HUDEP-2 (cell line): Measurements from ENCODE around the gene TCN1.
"Not testable (repeated sequence)": the region's sequence is repeated elsewhere in the genome, so short reads cannot be mapped to it uniquely, and the experiment has no call there.

Experiments used
- DNase-seq, 76 experiments: peaks; one replicate each; lab custom pipeline; 2025; ENCODE audit not compliant: unreplicated experiment in 76 of 76; lab: John Stamatoyannopoulos, UW

TCN1 gene

DNA sequence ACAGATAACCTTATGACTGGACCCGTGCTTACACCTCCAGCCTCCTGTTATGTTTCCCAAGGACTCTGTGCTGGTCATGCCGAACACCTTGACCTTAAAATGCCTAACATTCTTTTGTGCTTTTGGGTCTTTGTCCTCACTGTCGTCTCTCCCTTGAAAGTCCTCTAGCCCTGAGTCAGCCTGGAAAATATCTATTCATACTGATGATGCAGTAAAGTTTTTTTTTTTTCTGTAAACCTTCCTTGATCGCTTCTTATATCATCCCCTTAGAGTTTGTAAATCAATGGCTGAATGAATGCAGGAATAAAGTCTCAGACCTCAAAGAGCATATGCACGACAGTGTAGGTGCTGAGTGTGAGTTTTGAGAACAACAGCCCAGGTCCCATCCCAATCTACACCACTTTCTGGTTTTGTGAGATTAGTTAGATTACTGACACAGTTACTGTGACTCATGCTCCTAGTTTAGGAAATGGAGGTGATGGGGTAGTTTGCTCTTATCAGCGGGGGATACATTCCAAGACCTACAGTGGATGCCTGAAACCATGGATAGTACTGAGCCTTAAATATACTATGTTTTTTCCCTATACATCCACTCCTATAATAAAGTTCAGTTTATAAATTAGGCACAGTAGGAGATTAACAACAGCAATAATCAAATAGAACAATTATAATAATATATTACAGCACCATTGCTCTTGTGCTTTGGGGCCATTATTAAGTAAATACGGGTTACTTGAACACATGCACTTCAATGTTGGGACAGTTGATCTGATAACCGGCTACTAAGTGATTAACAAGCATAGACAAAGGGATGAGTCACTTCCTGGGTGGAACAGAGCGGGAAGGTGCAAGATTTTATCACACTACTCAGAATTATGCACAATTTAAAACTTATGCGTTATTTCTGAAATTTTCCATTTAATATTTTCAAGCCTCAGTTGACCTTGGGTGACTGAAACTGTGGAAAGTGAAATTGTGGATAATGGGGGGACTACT, 8.6 kb downstream of the TCN1 start:
- DNase-seq, result peak in 54 of 76 experiments; percentile 4 to 89 (median 66)

DNA sequence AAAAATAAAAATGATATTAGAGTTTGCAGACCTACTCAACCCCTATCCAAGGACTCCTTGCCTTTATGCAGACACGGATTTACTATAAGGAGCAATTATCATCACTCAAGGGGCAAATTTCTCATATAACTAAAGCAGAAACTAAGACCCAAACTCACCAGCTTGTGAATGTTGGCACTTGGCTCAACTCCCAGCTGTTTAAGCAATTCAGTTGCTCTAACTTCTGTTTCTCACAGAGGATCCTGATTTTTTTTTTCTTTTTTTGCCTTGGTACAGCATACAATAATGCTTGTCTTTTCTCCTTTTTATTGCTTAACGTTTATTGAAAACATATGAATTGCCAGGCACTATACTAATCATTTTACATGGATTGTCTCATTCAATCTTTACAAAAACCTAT, 11.4 kb downstream of the TCN1 start:
- no peak for DNase-seq

DNA sequence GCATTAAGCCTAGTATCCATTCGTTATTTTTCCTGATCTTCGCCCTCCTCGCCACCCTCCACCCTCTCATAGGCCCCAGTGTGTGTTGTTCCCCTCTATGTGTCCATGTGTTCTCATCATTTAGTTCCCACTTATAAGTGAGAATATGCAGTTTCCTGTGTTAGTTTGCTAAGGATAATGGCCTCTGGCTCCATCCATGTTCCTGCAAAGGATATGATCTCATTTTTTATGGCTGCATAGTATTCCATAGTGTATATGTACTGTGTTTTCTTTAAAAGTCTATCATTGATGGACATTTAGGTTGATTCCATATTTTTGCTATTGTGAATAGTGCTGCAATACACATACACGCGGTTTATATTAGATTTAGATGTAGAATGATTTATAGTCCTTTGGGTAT, 14.9 kb downstream of the TCN1 start:
- DNase-seq, result not testable (repeated sequence)

DNA sequence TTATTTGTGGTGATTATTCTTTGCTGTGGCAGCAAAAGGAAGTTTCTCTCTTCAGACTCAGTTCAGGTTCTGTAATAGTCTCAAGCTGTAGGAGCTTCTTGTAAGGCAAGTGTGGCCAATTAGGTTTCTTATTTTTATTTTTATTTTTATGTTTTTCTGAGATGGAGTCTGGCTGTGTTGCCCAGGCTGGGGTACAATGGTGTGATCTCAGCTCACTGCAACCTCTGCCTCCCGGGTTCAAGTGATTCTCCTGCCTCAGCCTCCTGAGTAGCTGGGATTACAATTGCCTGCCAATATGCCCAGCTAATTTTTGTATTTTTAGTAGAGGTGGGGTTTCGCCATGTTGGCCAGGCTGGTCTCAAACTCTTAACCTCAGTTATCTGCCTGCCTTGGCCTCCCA, 16.7 kb downstream of the TCN1 start:
- DNase-seq, result not testable (repeated sequence)

DNA sequence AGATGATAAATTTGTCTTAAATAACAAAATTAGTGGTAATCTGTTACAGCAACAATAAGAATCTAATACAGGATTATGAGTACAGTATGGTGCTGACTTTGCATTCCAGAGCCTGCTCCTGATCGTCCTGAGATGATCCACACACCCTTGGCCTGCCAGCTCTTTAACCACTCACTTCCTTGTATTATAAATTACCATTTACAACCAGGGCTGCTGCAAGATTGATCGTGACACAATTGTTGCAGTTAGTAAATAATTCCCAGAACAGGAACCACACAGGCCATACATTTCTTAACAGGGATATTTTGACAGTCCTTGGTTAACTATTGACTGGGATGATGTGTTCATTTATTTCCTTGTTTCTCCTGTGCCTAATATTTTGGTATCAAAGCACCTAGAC, 17.2 kb downstream of the TCN1 start:
- DNase-seq, result no peak

DNA sequence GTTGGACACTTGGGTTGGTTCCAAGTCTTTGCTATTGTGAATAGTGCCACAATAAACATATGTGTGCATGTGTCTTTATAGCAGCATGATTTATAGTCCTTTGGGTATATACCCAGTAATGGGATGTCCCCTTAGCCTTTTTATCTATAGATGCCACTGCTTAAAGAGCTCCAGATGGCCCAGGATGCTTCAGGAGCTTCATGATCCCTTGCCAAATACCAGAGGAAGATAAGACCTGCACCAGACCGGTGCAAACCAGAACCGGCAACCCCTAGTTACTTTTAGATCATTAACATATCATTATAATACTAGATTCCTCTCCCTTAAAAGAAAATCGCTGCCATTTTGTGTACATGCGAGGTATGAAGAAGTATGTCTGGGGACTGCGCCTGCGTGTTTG, 17.8 kb downstream of the TCN1 start:
- DNase-seq, result peak in 1 of 76 experiments; percentile 41

DNA sequence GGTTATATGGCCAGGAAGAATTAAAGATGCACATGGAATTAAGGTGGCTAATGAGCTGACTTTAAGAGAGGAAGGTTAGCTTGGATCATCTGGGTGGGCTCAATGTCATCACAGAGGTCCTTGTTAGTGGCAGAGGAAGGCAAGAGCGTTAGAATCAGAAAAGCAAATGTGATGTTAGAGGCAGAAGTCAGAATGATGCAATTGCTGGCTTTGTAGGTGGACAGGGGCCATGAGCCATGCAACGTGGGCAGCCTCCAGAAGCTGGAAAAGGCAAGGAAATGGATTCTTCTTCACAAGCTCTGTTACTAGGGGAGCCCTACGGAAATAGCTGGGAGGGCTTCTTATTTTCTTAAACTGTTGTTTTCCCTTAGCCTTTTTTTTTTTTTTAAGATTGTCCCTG, 18.7 kb downstream of the TCN1 start:
- no peak for DNase-seq

DNA sequence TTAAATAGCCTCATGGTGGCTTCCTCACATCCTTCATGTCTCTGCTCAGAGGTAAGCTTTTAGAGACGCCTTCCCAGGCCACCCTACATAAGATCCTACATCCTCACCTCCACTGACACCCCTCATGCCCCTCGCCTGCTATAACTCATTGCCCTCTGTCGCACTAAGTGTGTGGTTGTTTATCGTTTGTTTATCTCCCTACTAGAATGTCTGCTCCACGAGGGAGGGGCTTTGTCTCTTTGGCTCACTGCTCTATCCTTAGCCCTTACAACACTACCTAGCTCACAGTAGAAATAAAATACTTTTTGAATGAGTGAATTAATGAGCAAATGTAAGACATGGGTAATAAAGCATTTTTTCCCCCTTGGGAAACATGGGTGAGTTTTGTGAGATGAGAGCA, 19.7 kb downstream of the TCN1 start:
- no peak for DNase-seq

DNA sequence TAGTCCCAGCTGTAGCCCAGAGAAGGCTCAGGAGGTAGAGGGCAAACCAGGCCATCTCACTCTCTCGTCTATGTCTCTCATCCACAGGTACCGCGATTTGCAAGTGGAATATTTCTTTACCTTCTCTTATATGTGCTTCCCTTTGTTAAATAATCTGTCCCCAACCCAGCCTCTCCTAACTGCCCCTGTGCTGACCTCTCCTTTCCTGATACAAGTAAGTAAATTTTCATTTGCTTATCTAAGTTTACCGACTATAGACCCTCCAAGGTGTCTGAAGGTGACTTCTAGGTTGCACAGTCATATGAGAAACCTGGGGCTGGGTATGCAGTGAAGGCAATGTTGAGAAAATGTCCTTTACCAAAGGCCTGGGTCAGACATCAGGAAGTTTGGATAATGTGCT, 20.9 kb downstream of the TCN1 start, which contains the start of gene CBLIF:
Gene CBLIF, minus strand, starts transcription at position 101 of the 400 bp plus-strand sequence. Its CDS starts 46 bp downstream, at position 55.
- DNase-seq, result no peak

DNA sequence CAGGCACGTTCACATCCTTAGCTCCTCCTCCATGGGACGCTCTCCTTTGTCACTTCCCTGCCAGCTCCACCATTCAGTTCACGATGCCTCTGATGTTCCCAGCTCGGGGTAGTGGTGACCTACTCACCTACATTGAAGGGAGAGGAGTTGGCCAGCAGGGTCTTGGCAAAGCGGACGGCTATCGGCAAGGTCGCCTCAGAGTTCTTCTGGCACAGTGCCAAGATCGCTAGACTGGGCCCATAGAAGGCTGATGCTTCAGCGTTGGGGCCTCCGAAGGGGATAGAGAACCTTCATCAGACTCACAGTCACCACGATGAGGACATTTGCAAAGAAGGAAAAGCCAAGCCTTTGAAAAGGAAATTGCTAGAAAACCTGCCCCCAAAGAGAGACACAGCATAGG, 24.0 kb downstream of the TCN1 start:
- DNase-seq, result no peak

DNA sequence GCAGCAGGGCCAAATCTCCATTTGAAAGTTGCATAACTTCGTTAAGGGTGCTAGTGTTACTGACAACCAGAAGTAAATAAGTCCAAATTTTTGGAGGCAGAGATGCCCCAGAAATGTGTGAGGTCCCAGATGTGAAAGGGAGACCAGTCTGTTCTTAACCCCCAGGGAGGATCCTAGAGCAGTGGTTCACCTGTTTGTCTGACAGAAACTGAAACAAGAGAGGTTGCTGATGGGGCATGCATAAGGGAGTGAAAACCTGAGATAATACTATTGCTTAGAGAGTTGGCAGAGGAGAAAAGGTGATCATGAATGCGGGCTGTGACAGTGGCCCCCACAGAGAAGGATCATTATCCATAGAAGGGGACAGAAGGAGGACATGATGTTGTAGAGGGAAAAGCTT, 24.8 kb downstream of the TCN1 start:
- no peak for DNase-seq

DNA sequence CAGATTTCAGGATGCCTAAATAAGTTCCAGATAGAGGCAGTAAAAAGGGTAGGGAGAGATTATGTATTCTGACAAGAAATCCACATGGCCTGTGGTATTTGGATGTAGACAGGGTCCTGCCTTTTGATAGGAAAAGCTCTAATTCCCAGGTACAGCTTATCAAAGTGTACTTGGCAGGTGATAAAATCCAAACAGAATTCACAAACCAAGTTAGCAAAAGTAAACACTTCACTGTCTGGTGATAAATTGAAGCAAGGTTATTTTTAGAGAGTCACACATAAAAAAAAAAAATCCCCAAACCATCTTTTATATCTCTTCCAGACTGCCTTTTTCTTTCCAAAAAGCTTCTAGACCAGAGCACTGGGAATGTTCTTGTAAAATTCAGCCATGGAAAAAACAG, 26.7 kb downstream of the TCN1 start:
- DNase-seq, result no peak

DNA sequence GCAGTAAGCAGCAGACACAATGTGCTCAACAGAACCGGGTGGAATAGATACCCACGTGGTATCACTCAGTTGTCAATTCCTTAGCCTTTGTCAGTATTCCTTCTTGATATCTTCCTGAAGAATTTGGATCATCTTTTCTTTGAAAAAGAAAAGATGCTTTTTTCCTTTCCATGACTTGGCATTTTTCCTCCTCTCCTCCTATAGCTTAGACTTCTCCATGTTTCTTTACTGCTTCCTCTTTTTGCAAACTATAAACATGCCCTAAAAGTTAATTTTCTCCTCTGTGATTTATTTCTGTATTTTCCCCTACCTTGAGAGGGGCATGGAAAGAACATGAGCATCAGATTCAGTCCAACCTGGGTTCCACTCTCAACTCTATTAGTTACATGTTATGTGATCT, 32.7 kb downstream of the TCN1 start:
- no peak for DNase-seq

DNA sequence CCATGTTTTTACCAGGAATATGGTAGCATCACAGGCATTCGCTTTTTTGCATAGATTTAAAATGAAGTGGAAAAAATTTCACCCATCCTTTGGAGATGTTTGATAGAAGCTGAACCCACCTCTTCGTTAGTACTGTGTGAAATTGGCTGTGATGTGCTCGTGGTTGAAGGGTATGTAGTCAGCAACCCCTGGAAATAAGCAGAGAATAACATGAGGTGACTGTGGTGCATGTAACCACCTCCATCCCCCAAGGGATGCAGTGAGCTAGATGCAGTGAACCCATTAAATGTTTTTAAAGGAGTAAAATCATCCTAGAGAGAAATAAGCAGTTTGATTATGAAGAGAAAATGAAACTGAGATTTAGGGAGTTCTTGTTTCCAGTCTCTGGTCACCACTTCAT, 36.9 kb downstream of the TCN1 start:
- DNase-seq, result no peak

DNA sequence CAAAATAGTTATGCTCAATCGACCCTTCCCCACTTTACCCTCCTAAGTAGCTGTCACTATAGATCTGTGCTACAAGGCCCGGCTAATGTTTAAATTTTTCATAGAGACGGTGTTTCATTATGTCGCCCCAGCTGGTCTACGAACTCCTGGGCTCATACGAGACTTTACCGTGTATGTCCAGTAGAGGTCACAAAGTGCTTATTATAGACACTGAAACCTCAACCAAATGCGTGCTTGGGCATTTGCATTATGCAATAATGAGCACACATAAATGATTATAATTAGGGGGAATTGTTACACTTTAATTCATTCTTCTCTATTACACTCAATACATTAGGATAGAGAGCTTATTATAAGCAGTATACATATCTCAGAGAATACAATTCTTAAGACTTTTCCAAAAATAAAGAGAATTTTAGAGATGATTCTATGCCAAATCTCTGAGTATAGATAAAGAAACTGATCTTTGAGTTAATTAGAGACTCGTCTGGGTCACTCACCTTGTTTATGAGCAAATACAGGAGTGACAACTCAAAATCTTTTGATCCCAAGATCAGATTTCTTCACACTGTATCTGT, 43.2 kb downstream of the TCN1 start:
- peak in 67 of 76 experiments; percentile 7 to 86 (median 55) for DNase-seq

DNA sequence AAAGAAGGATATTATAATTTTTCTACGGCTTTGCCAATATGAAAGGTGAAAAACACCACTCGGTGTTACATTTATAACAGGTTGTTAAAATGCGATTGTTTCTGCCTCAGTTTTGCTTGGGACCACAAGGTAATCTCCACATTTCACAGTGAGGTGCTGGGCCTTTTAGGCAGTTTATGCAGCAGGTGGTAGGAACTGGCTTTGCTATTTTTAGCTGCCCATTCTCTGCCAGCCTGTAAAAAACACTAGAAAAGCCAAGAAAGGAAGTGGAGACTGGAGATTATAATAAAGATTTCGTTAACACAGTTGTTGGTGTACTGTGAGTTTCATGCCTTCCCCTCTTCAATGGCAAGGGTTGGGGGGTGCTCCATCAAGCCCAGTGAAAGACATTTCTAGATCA, 47.7 kb downstream of the TCN1 start:
- DNase-seq, result no peak

DNA sequence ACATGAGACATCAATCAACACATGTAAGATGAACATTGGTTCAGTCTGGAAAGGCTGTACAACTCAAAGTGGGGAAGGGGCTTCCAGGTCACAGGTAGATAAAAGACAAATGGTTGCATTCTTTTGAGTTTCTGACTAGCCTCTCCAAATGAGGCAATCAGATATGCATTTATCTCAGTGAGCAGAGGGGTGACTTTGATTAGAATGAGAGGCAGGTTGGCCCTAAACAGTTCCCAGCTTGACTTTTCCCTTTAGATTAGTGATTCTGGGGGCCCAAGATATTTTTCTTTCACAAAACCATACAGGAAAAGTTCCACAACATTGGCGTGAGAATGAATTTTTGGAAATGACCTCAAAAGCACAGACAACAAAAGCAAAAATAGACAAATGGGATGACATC, 49.9 kb downstream of the TCN1 start:
- peak in 1 of 76 experiments; percentile 9 for DNase-seq

DNA sequence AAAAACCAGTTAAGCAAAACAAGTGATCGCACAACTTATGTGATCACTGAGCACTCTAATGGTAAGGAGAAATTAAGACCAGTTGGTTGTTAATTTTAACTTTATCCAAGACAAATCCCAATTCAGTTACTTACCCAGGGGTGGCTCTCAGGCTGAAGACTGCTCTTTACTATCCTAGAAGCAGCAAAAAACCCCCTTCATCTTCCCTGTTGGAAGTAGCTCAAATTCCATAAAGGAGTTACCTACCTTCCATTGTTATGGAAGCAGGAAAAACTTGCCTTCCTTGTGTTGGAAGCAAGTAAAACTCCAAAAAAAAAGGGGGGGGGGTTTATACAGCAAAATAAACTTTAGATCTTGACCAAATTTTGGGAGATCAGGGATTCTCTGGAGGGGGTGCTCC, 50.5 kb downstream of the TCN1 start:
- DNase-seq, result no peak

DNA sequence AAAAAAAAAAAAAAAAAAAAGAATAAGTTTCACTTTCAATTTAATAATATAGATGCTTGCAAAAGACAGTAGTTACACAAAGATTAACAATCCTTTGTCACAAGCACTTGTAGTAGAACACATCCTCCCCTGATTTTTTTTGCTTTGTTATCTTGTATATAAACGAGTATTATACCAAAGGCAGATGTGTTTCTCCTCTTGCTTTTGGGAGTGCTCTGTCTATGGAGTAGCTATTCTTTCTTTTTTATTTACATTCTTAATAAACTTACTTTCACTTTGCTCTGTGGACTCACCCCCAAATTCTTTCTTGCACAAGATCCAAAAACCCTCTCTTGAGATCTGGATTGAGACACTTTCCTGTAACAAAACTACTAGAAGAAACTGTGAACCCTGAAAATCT, 52.3 kb downstream of the TCN1 start:
- DNase-seq, result no peak

DNA sequence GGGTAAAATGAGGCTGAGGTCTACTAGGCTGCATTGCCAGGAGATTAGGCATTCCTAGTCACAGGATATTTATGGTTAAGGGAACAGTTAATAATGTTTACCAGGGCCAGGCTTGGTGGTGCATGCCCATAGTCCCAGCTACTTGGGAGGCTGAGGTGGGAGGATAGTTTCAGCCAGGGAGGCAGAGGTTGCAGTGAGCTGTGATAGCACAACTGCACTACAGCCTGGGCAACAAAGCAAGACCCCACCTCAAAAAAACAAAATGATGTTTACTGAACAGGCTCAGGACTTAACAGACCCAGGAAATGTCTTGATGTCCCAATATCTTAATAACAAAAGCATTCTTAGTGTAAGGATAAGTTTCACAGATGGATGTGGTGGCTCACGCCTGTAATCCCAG, 52.9 kb downstream of the TCN1 start:
- DNase-seq, result no peak

DNA sequence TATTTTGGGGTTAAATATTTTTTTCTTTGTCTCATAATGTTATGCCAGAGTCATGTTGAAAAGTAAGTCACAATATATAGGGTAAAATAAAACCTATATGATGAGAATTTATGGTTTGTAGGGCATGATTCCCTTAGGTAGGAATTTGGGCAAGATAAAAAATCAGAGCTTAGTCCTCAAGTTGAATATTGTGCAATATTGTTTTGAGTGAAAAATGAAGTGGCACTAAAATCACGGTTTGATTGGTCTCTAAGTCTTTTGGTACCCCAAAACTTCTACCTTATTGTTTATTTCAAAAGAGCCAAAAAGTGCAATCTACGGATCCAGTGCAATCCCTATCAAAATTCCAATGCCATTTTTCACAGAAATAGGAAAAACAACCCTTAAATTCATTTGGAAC, 54.1 kb downstream of the TCN1 start:
- no peak for DNase-seq

DNA sequence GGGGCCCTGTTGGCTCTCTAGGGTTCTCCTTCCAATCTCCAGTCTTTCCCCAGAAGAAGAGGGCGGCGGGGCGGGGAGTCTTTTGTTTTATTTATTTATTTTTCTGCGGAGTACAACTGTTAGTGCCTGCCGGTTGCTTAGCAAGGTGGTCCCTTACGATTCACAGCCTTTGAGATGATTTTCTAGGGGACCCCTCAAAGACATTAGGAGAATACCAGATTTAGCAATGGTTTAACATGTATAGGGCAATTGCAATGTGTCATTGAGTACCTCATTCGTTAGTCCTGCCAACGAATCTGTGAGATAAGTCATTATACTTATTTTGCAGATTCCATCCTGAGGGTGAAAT, 55.4 kb downstream of the TCN1 start:
- no peak for DNase-seq
